GM19397 (cell line): ENCODE data around the gene RPLP1.

Experiments
- ATAC-seq: cut with Tn5 transposase; IDR thresholded peaks from one replicate; pipeline ENCODE4 v1.9.1; 2021; ENCODE audit warnings: mild to moderate bottlenecking, moderate library complexity; ENCODE audit not compliant: unreplicated experiment

The RPLP1 gene

GRCh38 chr15:69496001-69496400 is 43.4 kb downstream of the RPLP1 start:
- ATAC-seq, result no peak

- ATAC-seq, result no peak
Measured at GRCh38 chr15:69497076-69497475, 44.5 kb downstream of the RPLP1 start.

- no peak for ATAC-seq
Measured at GRCh38 chr15:69497667-69498066, 45.0 kb downstream of the RPLP1 start.

- ATAC-seq, result no peak
Measured at GRCh38 chr15:69498282-69498681, 45.7 kb downstream of the RPLP1 start.

- no peak for ATAC-seq
Measured at GRCh38 chr15:69498987-69499386, 46.4 kb downstream of the RPLP1 start.

- no peak for ATAC-seq
Measured at GRCh38 chr15:69499521-69500211, 47.0 kb downstream of the RPLP1 start.

- no peak for ATAC-seq
Measured at GRCh38 chr15:69500339-69500738, 47.7 kb downstream of the RPLP1 start.

- ATAC-seq, result no peak
Measured at GRCh38 chr15:69501456-69501855, 48.8 kb downstream of the RPLP1 start.

- no peak for ATAC-seq
Measured at GRCh38 chr15:69502470-69503045, 49.9 kb downstream of the RPLP1 start.

- ATAC-seq, result no peak
Measured at GRCh38 chr15:69504352-69505040, 51.9 kb downstream of the RPLP1 start.
